Erythroblast (primary cell): Measurements from ENCODE around the gene RPS16.

Experiments
- GATA1 ChIP-seq: IDR thresholded peaks from 2 replicates; pipeline ENCODE4 v1.6.1; 2011; ENCODE audit warnings: low read depth, mild to moderate bottlenecking, control low read depth, low read length, moderate library complexity
- POLR2A ChIP-seq: IDR thresholded peaks from 2 replicates; pipeline ENCODE4 v1.6.1; 2011; ENCODE audit warnings: mild to moderate bottlenecking, low read length

GRCh38 chr19:39469036-39469435 is 33.3 kb upstream of the RPS16 start:
- TF ChIP-seq POLR2A (no peak), GATA1 (no peak)
